Central memory CD8-positive, alpha-beta T cell (primary cell): Measurements from ENCODE around the gene CCDC192.

Experiments used
- ATAC-seq: fragments of 150-1000 bp; cut with Tn5 transposase; replicated peaks from 2 replicates; pipeline ENCODE4 v1.10.0; 2022; ENCODE audit warnings: mild to moderate bottlenecking, moderate FRiP score, moderate number of reproducible peaks; ENCODE audit not compliant: poor library complexity, severe bottlenecking; ENCODE audit errors: extremely low read depth
- DNase-seq, 2 donors: peaks; one replicate each; pipeline ENCODE4 v3.0.0; 2021; ENCODE audit warnings: low spot score in 2 of 2
- H3K27ac Mint-ChIP-seq: one replicate; pipeline ENCODE4 v1.8.0; 2022; ENCODE audit warnings: low read depth, mild to moderate bottlenecking, moderate library complexity, mixed read lengths
- H3K27me3 Mint-ChIP-seq: one replicate; pipeline ENCODE4 v1.8.0; 2022; ENCODE audit warnings: mixed read lengths
- H3K36me3 Mint-ChIP-seq: one replicate; pipeline ENCODE4 v1.8.0; 2022; ENCODE audit warnings: mild to moderate bottlenecking, moderate library complexity, mixed read lengths; ENCODE audit not compliant: insufficient read depth
- H3K4me1 Mint-ChIP-seq: one replicate; pipeline ENCODE4 v1.8.0; 2022; ENCODE audit warnings: mixed read lengths
- H3K4me3 Mint-ChIP-seq: one replicate; pipeline ENCODE4 v1.8.0; 2022; ENCODE audit warnings: mild to moderate bottlenecking, moderate library complexity, mixed read lengths
- H3K9me3 Mint-ChIP-seq: one replicate; pipeline ENCODE4 v1.8.0; 2022; ENCODE audit warnings: mixed read lengths

The CCDC192 gene

DNA sequence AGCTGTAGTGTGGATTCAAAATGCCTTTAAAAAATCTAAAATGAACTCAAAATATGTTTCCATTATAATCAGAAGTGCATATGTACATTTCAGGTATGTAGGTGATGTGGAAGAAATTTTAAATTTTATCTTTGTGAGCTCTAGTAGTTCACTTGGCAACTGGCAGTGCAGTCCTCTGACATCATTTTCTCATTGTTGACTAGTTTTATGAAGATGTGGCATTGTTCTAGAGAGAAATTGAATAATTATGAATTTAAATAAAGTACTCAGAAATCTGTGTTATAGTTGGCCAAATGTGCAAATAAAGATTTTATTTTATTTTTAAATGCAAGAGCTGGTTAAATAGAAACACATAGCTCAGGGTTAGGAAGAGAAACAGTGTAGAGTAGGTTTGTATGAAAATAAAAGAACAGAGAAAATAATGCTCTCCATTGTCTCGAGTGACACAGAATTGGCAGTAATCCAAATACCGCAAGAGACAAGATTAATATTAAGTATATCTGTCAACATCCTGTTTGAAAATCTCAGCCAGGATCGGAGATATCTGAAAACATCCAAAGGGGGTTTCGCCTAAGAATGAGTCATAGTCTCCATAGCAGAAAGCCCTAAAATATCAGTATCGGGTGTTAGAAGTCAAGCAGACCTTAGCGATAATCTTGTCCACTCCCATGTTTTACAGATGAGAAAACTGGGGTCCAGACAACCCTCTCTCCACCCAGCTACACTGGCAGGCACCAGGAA lies 189.4 kb downstream of the CCDC192 start:
- Mint-ChIP-seq H3K4me3 (no peak overlapping the region), H3K36me3 (no peaks in the 10 kb centered on the region), H3K27me3 (peaks cover 9% of the 10 kb centered on the region), H3K4me1 (no peaks in the 10 kb centered on the region), H3K27ac (no peak overlapping the region), H3K9me3 (no peaks in the 10 kb centered on the region)
- DNase-seq, result no peak
- ATAC-seq, result peak; percentile 64

DNA sequence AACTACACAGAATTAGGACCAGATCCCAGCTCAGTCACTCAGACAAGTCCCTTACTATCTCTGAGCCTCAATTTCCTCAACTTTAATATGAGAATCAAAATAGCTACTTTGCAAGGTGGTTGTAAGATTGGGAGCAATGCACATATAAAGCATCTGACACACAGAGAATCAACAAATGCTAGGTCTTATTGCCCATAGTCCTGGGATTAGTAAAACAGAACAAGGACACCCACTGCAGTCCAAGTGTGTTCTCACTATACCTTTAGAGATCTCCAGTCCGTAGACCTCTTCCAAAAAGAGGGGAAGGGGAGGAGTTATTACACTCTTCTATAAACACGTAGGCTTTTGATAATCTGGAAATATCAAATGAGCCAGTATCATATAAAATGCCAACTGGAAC lies 190.0 kb downstream of the CCDC192 start:
- Mint-ChIP-seq H3K36me3 (no peaks in the 10 kb centered on the region), H3K27ac (no peak overlapping the region), H3K4me1 (no peaks in the 10 kb centered on the region), H3K9me3 (no peaks in the 10 kb centered on the region), H3K4me3 (no peak overlapping the region), H3K27me3 (peaks cover 11% of the 10 kb centered on the region)
- ATAC-seq (no peak), DNase-seq (no peak)

GRCh38 chr5:127894461-127894860 lies 191.3 kb downstream of the CCDC192 start:
- no peak overlapping the region for H3K27ac Mint-ChIP-seq
- H3K4me1 Mint-ChIP-seq, result no peaks in the 10 kb centered on the region
- H3K27me3 Mint-ChIP-seq, result peaks cover 19% of the 10 kb centered on the region
- no peak overlapping the region for H3K4me3 Mint-ChIP-seq
- DNase-seq (no peak), ATAC-seq (no peak)
- no peaks in the 10 kb centered on the region for H3K36me3 Mint-ChIP-seq
- H3K9me3 Mint-ChIP-seq, result no peaks in the 10 kb centered on the region

DNA sequence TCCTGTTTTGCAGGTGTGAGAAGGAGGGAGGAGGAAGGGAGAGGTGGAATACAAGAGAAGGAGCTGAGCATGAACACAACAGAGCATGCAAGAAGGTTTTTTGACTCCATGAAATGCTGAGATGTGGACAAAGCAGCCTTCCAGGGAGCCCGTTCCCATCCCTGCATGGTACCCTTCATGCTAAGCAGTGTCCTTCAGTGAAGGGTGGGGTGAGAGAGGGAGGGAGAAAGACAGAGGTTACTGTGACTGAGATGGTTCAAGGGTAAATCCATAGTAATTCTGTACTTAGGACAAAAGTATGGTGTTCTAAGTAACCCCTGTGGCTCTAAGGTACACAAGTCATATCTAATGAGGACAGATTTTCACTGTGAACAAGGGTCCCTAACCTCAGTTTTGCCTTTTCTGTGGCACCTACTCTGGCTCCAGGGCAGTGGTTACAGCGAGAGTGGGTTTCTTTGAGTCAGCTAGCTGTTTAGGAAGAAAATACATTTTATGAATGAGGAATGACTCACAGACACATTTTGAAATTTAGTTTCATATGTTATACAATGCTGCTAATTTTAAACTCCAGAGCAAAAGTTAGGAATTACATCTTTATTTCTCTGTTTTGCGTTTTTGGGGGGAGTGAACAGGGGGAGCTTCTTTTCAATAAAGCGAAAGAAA lies 195.5 kb downstream of the CCDC192 start:
- no peak overlapping the region for H3K4me3 Mint-ChIP-seq
- H3K9me3 Mint-ChIP-seq, result no peaks in the 10 kb centered on the region
- no peak overlapping the region for H3K27ac Mint-ChIP-seq
- ATAC-seq, result no peak
- DNase-seq, result no peak
- H3K36me3 Mint-ChIP-seq, result peaks cover under 1% of the 10 kb centered on the region
- H3K27me3 Mint-ChIP-seq, result peaks cover 19% of the 10 kb centered on the region
- no peaks in the 10 kb centered on the region for H3K4me1 Mint-ChIP-seq

DNA sequence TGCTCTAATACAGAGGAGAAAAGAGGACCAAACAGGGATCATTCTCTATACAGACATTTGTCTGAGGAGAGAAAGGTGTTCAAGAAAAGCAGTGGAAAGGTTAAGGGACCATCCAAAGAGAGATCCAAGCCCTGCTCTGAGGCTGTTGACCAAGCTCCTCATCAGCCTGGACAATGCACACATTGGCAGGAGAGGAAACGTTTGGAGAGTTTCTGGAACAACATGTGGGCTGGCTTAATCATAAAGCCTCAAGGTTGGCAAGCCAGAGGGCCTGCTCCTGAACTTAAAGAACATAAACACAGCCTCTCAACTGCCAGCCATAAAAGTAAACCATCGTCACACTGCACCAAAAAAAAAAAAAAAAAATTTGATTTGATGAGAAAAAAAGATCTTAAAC lies 196.0 kb downstream of the CCDC192 start:
- ATAC-seq, result no peak
- Mint-ChIP-seq H3K27me3 (peaks cover 19% of the 10 kb centered on the region), H3K36me3 (peaks cover 2% of the 10 kb centered on the region)

GRCh38 chr5:127906562-127907204 lies 203.5 kb downstream of the CCDC192 start:
- Mint-ChIP-seq H3K9me3 (no peaks in the 10 kb centered on the region), H3K36me3 (peaks cover 4% of the 10 kb centered on the region)
- no peak for ATAC-seq

More for the DNA sequence above, 196.0 kb downstream of the CCDC192 start:
- Mint-ChIP-seq H3K27ac (no peak overlapping the region), H3K4me1 (no peaks in the 10 kb centered on the region), H3K4me3 (no peak overlapping the region), H3K9me3 (no peaks in the 10 kb centered on the region)
- DNase-seq, result no peak

GRCh38 chr5:127907907-127908306 lies 204.7 kb downstream of the CCDC192 start:
- Mint-ChIP-seq H3K4me3 (no peak overlapping the region), H3K9me3 (no peaks in the 10 kb centered on the region), H3K4me1 (no peaks in the 10 kb centered on the region), H3K27ac (no peak overlapping the region), H3K36me3 (peaks cover 4% of the 10 kb centered on the region), H3K27me3 (peaks cover 12% of the 10 kb centered on the region)
- peak; percentile 36 for ATAC-seq
- no peak for DNase-seq

More at GRCh38 chr5:127906562-127907204, 203.5 kb downstream of the CCDC192 start:
- no peak overlapping the region for H3K4me3 Mint-ChIP-seq
- peaks cover 12% of the 10 kb centered on the region for H3K27me3 Mint-ChIP-seq
- H3K27ac Mint-ChIP-seq, result no peak overlapping the region
- DNase-seq, result no peak
- no peaks in the 10 kb centered on the region for H3K4me1 Mint-ChIP-seq

- H3K4me1 Mint-ChIP-seq, result no peaks in the 10 kb centered on the region
- DNase-seq (no peak), ATAC-seq (no peak)
- H3K36me3 Mint-ChIP-seq, result peaks cover 2% of the 10 kb centered on the region
- no peak overlapping the region for H3K4me3 Mint-ChIP-seq
- peaks cover 12% of the 10 kb centered on the region for H3K27me3 Mint-ChIP-seq
- H3K9me3 Mint-ChIP-seq, result no peaks in the 10 kb centered on the region
- H3K27ac Mint-ChIP-seq, result no peak overlapping the region
These were observed 205.9 kb downstream of the CCDC192 start for GRCh38 chr5:127909066-127909465.

GRCh38 chr5:127909821-127910220 lies 206.6 kb downstream of the CCDC192 start:
- DNase-seq, result no peak
- H3K27me3 Mint-ChIP-seq, result peaks cover 12% of the 10 kb centered on the region
- no peak overlapping the region for H3K27ac Mint-ChIP-seq
- ATAC-seq, result no peak
- no peak overlapping the region for H3K4me3 Mint-ChIP-seq
- H3K36me3 Mint-ChIP-seq, result peaks cover 2% of the 10 kb centered on the region
- H3K4me1 Mint-ChIP-seq, result no peaks in the 10 kb centered on the region
- H3K9me3 Mint-ChIP-seq, result no peaks in the 10 kb centered on the region

GRCh38 chr5:127910307-127910956 lies 207.2 kb downstream of the CCDC192 start:
- Mint-ChIP-seq H3K9me3 (no peaks in the 10 kb centered on the region), H3K4me1 (no peaks in the 10 kb centered on the region), H3K27ac (no peak overlapping the region), H3K36me3 (peaks cover 2% of the 10 kb centered on the region), H3K4me3 (no peak overlapping the region), H3K27me3 (peaks cover 11% of the 10 kb centered on the region)
- DNase-seq (no peak), ATAC-seq (no peak)

DNA sequence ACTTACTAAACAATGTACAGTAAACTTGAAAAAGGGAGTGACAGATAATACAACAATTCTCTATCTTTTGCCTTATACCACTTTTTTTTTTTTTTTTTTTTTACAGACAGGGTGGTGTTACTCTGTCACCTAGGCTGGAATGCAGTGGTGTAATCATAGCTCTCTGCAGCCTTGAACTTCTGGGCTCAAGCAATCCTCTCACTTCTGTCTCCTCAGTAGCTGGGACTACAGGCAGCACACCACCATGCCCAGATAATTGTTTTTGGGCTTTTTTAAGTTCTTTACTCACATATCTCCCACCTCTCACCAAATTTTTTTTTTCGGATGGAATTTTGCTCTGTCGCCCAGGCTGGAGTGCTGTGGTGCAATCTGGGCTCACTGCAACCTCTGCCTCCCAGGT lies 208.4 kb downstream of the CCDC192 start:
- Mint-ChIP-seq H3K4me1 (no peaks in the 10 kb centered on the region), H3K9me3 (no peaks in the 10 kb centered on the region), H3K36me3 (peaks cover 2% of the 10 kb centered on the region), H3K27me3 (no peaks in the 10 kb centered on the region), H3K27ac (no peak overlapping the region), H3K4me3 (no peak overlapping the region)
- DNase-seq (no peak), ATAC-seq (no peak)

- DNase-seq (no peak), ATAC-seq (no peak)
- Mint-ChIP-seq H3K27me3 (no peaks in the 10 kb centered on the region), H3K4me3 (no peak overlapping the region), H3K27ac (no peak overlapping the region), H3K36me3 (peaks cover 2% of the 10 kb centered on the region), H3K9me3 (no peaks in the 10 kb centered on the region), H3K4me1 (peaks cover 7% of the 10 kb centered on the region)
These were observed 209.2 kb downstream of the CCDC192 start for GRCh38 chr5:127912411-127912810.
